ENCODE measurements around the gene WDR82.

The WDR82 gene

GRCh38 chr3:52317208-52318000, 39.0 kb upstream of the WDR82 start:
- peaks cover 15% of the 10 kb centered on the region for H3K4me1 Mint-ChIP-seq
- H3K4me3 Mint-ChIP-seq, result peak overlapping the region; percentile 80
- H3K27me3 Mint-ChIP-seq (ENCODE audit: low read depth), result peaks cover 14% of the 10 kb centered on the region
- H3K27ac Mint-ChIP-seq, result no peak overlapping the region
- peaks cover 3% of the 10 kb centered on the region for H3K36me3 Mint-ChIP-seq (ENCODE audit: low read depth)
- H3K9me3 Mint-ChIP-seq, result no peaks in the 10 kb centered on the region
- no peak for TF ChIP-seq CTCF (IDR thresholded peaks at IDR 0.05; ENCODE audit: unreplicated experiment in 3 of 3)

- no peaks in the 10 kb centered on the region for H3K9me3 Mint-ChIP-seq
- peak within 1 kb of the TSS in 2 of 3 experiments; percentile 26 to 80 for H3K4me3 Mint-ChIP-seq
- peaks cover 15% of the 10 kb centered on the region for H3K4me1 Mint-ChIP-seq
- H3K27me3 Mint-ChIP-seq (ENCODE audit: low read depth), result peaks cover 14% of the 10 kb centered on the region
- peaks cover 3% of the 10 kb centered on the region for H3K36me3 Mint-ChIP-seq (ENCODE audit: low read depth)
- no peak for TF ChIP-seq CTCF (IDR thresholded peaks at IDR 0.05; ENCODE audit: unreplicated experiment in 3 of 3)
- H3K27ac Mint-ChIP-seq, result no peak within 1 kb of the TSS
Measured at GRCh38 chr3:52315977-52316764, 37.7 kb upstream of the WDR82 start, which contains the start of gene DNAH1. DNAH1 (plus strand) TSS chr3:52316319; CDS start chr3:52322443, 6,124 bp downstream.

GRCh38 chr3:52315006-52315405, 36.6 kb upstream of the WDR82 start:
- TF ChIP-seq CTCF (IDR thresholded peaks at IDR 0.05; ENCODE audit: unreplicated experiment in 3 of 3), result no peak
- Mint-ChIP-seq H3K36me3 (ENCODE audit: low read depth) (peaks cover 4% of the 10 kb centered on the region), H3K27ac (no peak overlapping the region), H3K9me3 (no peaks in the 10 kb centered on the region), H3K27me3 (ENCODE audit: low read depth) (peaks cover 14% of the 10 kb centered on the region), H3K4me3 (no peak overlapping the region), H3K4me1 (peaks cover 16% of the 10 kb centered on the region)

- Mint-ChIP-seq H3K27me3 (ENCODE audit: low read depth) (peaks cover 17% of the 10 kb centered on the region), H3K27ac (no peak overlapping the region), H3K36me3 (ENCODE audit: low read depth) (peaks cover 7% of the 10 kb centered on the region), H3K4me3 (no peak overlapping the region), H3K4me1 (peaks cover 19% of the 10 kb centered on the region), H3K9me3 (no peaks in the 10 kb centered on the region)
- no peak for TF ChIP-seq CTCF (IDR thresholded peaks at IDR 0.05; ENCODE audit: unreplicated experiment in 3 of 3)
Measured at GRCh38 chr3:52314489-52314888, 36.0 kb upstream of the WDR82 start.

- Mint-ChIP-seq H3K27me3 (ENCODE audit: low read depth) (peaks cover 21% of the 10 kb centered on the region), H3K27ac (no peak overlapping the region), H3K36me3 (ENCODE audit: low read depth) (peaks cover 7% of the 10 kb centered on the region), H3K9me3 (no peaks in the 10 kb centered on the region), H3K4me3 (no peak overlapping the region), H3K4me1 (peaks cover 19% of the 10 kb centered on the region)
- TF ChIP-seq CTCF (IDR thresholded peaks at IDR 0.05; ENCODE audit: unreplicated experiment in 3 of 3), result no peak
Measured at GRCh38 chr3:52313774-52314188, 35.3 kb upstream of the WDR82 start.

Data from nephron (organoid).